GM18519 (cell line): ENCODE results near the gene ZNF616.
A peak's percentile ranks its signal among the peaks of the same experiment; 100 is the strongest.
"Not testable (repeated sequence)": the region's sequence is repeated elsewhere in the genome, so short reads cannot be mapped to it uniquely, and the experiment has no call there.

Experiments
- ATAC-seq: cut with Tn5 transposase; IDR thresholded peaks from one replicate; pipeline ENCODE4 v1.9.1; 2021; ENCODE audit warnings: mild to moderate bottlenecking, moderate library complexity; ENCODE audit not compliant: unreplicated experiment, low FRiP score

The ZNF616 gene

DNA sequence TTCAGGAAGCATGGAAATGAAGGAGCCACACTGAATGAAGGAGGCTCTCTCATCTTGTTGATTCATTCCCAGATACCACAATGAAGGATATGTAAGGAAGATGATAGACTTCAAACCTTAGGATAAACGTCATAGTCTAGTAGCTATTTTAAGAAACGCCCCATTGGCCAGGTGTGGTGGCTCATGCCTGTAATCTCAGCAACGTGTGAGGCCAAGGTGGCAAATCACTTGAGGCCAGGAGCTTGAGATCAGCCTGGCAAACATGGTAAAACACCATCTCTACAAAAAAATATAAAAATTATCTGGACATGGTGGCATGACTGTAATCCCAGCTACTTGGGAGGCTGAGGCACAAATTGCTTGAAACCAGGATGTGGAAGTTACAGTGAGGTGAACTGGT is 27.1 kb downstream of the ZNF616 start:
- no peak for ATAC-seq

DNA sequence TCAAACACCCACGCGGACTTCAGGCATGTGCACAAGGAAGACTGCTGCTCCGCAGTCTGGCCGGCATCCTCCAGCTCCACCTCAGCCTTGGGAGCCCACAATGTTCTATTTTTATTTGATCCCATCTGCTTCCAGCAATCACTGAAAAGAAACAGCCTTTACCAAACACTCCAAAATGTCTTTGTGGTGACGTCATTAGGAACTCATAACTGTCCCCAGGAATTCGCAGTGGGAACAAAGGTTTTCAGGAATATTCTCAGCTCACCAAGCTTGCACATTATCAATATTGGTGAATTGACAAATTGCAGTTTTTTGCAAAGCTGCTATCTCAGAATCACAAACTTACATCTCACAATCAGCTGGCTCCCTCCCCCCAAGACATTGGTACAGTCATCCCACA is 29.0 kb downstream of the ZNF616 start:
- no peak for ATAC-seq

- ATAC-seq: no peak
Measured at GRCh38 chr19:52102782-52103181, 37.0 kb downstream of the ZNF616 start.

DNA sequence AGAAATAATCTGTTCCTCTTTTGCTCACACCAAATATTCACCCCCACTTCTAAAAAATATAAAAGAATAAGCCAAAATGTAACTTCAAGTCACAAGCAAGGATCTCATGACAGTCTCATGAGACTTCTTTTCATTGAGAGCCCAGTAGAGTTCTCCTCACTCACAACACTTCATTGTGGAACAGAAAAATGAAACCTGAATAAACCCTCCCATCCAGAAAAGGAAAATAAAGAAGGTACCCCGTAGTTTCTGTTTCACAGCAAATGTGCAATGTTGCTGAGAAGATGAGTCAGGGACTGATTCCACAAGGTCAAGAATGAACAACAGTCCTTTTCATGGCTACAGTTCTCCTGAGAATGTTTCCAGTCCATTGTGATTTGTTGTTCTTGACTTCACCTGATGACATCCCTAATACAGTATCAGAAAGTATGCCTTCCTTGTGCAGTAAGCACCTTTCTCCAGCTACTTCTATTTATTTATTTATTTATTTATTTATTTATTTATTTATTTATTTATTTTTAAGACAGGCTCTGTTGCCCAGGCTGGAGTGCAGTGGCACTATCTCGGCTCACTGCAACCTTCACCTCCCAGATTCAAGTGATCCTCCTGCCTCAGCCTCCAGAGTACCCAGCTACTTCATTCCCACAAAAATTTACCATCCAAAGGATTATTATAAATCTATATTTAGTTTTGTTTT is 37.7 kb downstream of the ZNF616 start:
- no peak for ATAC-seq

GRCh38 chr19:52099497-52100138 is 40.1 kb downstream of the ZNF616 start:
- no peak for ATAC-seq

GRCh38 chr19:52096416-52096815 is 43.3 kb downstream of the ZNF616 start:
- not testable (repeated sequence) for ATAC-seq

DNA sequence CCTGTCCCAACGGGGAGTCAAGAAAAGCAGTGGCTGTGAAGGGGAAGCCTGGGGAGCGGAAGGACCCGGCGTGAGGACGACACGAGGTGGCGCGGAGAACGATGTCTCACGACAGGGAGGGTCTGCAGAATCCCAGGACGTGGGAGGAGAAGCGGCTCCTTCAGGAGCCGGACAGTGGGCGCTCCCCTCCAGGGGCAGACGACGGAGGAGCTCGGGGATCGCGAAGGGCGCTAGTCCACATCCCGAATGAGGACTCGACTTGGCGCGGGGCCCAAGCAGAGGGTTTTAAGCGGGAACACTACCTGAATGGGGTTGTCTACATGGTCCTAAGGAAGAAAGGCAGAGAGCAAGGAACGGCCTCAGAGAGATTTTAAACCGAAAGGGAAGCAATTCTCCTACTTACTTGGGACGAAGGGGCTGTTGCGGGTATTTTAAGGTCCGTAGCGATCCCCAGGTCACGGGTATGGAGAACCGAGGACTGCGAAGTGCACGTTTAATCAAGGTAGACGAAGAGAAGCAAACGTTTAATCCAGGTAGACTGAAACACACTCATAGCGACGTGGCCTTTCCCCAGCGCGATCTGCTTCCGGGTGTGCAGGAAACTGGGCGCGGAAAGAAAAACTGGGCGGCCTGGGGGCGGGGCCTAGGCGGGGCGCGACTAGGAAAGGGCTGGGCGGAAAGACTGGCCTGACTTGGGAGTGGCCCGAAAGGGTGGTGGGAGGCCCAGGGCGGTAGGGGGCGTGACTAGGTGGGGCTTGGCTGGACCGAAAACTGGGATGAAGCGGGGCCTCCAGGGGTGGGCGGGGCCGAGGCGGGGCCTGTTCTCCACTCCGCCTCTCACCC is 44.3 kb downstream of the ZNF616 start, which contains the start of gene ZNF841:
Gene ZNF841, minus strand, starts transcription at position 594 of the 843 bp plus-strand sequence. CDS start 10,964 bp downstream, outside the sequence.
- ATAC-seq: peak; percentile 65

- no peak for ATAC-seq
Measured at GRCh38 chr19:52094526-52095130, 45.1 kb downstream of the ZNF616 start.

DNA sequence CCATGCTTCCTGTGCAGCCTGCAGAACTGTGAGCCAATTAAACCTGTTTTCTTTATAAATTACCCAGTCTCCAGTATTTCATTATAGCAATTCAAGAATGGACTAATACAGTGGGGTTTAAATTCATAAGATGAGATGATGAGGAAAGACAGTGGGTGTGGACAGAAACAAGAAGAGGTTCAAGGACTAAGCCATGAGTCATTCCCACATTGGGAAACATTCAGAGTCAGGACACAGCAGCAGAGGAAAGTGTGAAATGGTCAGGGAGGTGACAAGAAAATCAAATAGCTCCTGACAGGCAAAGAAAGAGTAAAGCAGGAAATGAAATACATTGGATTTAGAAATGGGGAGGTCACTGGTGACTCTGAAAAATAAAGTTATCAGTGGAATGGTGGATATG is 53.3 kb downstream of the ZNF616 start:
- ATAC-seq: no peak

DNA sequence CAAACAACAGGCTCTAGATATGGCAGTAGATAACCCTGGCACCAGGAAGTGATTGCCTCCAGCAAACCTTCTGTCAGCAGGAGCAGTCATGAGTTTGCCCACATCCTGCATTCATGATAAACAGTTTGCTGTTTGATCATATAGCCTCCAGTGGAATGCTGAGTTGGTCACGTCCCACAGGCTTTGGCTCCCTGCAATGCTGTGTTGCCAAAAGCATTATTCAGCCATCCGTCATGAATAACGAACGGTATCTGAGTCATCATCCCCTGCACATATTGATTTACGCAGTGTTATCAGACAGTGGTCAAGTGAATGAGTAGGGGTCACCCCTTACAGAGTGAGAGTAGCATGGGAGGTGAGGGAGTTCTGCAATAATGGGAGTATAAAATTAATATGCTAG is 69.2 kb downstream of the ZNF616 start:
- ATAC-seq: no peak

DNA sequence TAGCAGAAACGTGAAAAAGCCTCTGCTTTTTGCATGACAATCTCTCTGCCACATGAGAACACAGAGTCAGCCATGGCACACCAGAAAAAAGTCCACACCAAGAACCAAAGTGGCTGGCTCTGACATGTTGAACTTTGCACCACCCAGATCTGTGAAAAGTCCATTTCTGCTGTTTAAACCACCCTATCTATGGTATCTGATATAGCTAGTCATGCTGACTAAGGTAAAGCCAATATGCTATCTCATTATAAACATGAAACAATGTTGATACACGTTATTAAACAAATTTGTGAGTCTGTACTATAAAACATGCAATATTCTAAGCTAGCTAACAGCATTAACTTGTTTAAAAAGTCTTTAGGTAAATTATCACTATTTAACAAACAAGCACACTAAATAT is 70.1 kb downstream of the ZNF616 start:
- no peak for ATAC-seq

- no peak for ATAC-seq
Measured at GRCh38 chr19:52066258-52066863, 73.4 kb downstream of the ZNF616 start.

- ATAC-seq: no peak
Measured at GRCh38 chr19:52065399-52065798, 74.3 kb downstream of the ZNF616 start.
